Measurements from ENCODE around the gene SNX10.

Gene SNX10

DNA sequence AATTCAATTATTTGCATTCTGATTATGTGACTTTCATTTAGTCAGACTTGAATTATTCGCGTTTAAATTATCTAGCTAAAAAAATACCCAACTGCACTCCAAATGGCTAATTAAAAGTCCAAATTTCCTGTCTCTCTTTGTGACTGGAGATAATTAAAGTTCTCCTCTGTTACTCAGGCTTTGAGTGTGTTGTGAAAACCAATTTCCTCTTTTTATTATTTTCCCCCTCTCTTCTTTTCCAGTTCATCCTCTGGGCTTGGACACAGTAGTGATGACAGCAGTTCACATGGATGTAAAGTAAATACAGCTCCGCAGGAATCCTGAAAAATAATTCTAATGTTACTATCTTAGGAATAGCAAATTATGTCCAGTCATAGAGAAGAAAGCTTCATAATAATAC, 80.6 kb downstream of the SNX10 start:
- DNase-seq = no peak

DNA sequence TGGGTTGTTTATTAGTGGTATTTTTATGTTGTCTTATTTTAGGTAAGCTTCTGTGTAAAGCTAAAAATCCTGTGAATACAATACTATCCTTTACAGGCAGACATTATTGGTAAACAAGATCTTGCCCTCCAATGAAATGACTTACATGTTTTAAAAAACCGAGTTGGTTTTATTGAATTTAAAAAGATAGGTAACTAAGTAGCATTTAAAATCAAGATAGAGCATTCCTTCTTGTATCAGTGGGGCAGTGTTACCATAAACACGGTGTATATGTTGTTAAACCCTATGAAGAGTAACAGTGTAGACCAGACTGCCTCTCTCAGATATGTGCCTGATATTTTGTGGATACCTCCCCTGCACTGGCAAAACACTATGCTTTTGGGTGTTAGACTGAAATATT, 81.0 kb downstream of the SNX10 start:
- DNase-seq = no peak

DNA sequence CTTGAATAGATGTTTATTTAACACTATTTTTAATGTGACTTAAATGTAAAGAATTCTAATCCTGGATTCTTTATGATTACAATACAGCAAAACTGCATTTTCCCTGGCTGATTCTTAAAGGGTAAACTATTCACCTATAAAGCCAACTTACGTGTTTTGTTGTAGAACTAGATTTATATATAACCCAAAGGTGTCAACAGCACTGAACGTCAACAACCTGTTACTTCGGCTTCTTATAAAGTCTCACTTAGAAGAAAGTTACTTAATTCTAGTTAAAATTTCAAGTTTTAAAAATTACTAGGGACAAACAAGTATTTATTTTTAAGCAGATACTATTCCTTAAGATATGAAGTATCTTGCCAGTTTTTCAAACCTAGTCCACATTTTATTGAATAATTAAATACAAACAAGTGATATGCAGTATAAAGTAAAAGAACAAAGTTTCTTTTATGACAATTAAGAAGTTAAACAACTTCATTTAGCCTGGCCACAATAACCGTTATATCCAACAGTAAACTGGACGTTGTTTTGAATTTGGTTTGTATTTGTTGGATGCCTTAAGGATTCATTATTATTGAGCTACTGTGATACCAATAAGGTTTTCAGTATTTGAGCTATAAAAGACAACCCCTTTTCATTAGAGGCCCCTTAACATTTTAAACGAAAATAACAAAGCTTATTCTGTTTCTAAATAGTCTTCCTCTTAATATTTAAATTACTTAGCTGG, 83.1 kb downstream of the SNX10 start:
- DNase-seq = no peak

DNA sequence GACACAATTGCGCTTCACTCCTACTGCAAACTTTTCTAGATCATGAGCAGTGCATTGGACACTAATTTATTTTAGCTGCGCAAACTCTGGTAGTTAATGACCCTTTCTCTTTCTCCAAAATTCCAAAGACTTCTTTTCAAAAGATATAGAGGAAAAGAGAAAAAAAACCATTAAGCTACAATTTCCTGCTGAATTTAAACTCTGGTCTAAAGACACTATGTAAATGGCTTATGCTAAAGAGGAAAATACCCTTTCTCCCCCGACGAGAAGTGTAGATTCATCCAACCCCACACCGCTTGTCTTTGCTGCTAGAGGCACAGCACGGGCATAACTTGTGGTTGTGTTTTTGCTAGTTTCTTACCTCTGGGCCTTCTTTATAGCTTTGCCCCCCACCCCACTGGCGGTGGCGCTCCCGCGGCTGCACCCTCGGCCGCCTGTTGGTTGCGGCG, 84.1 kb downstream of the SNX10 start:
- peak; percentile 68 for DNase-seq

DNA sequence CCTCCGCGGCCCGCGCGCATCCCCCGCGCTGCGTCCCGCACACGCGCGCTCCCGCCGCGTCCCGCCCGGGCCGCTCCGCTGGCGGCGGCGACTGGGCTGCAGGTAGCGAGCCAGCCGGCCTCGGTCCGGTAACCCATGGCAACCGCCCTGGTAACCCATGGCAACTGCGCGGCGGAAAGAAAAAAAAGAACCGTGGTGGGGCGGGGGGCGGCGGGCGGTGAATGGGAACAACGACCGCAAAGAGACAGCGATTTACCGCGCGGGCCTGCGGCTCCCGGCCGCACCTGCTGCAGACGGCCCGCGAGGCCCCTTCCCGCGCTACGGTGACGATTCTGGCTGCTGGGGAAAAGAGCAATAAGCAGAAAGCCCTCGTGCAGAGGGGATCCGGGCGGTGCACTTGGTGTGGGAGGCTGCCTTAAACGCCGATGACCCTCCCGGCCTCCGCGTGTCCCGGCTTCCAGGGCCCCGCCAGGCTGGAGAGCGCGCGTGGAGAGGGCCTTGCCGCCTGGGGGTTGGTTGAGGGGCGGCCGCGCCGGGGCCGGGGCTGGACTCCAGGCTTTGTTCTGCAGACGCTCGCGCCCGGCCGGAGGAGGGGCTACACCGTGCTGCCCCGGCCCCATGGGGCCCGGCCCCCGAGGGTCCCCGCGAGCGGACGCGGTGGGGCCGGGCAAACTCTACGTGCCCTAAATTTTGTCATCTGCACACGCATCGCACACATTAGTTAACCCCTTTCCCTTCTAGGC, 84.7 kb downstream of the SNX10 start:
- peak; percentile 62 for DNase-seq

DNA sequence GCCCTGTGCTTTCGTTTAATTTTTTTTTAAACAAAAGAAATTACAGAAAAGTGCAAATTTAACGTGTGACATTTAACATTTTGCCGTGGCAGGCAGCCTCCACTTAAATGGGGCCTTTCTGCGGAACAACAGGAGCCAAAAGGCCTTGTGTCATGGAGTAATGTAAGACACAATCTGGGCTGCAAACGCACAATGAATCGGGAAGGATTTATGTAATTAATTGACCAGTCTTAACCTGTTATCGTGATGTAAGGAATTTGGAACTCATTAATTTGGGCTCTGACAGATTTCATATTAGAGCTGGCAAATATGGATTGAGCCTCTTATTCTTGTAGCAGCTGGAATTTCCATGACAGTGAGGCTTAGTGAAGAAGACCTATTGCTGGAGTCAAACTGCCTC, 86.4 kb downstream of the SNX10 start:
- DNase-seq = no peak

DNA sequence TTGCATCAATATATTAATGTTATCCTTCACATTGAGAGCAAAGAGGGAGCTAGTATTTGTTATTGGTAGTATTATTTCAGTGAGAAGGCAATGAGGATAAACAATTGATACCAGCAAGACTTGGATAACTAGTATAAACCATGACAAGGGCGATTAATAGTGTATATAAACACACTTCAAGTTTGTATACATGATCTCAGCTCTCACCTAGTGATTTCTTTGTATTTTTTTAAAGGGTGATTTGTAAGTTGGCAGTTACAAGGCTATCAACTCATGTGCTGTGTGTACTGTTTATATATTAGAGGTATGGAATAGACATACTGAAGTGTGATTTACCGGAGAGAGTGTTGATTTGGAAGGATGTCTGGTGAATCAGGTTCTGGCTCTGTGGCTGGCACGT, 88.0 kb downstream of the SNX10 start:
- no peak for DNase-seq

DNA sequence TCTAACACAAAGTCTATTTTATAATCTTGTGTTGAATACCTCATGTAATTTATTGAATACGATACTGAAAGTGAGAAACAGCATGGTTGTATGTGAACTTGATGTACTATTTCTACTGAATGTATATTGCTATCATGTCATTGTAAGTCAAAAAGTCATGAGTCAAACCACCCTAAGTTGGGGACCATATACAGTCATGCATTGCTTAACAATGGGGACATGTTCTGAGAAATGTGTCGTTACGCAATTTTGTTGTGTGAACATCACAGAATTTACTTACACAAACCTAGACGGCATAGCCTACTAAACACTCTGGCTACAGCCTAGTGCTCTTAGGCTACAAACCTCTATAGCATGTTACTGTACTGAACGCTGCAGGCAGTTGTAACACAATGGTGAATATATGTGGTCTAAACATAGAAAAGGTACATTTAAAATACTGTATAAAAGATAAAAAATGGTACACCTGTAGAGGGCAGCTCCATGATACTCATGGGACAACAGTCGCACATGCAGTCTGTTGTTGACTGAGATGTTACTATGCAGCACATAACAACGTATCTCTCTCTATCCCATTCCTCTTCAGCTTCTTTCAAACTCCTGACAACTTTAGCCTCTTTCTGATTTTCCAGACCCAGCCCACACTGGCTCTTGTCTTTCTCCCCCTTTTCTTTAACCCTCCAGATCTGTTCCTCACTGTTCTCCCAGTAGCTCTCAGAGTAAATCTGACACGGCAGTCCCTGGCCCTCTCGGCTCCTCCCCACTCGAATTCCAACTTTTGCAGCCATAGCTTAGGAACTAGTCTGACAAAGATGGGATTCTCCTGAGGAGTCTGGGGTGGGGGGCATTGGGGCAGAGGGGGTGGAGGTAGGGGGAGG, 90.1 kb downstream of the SNX10 start:
- DNase-seq = peak; percentile 52

DNA sequence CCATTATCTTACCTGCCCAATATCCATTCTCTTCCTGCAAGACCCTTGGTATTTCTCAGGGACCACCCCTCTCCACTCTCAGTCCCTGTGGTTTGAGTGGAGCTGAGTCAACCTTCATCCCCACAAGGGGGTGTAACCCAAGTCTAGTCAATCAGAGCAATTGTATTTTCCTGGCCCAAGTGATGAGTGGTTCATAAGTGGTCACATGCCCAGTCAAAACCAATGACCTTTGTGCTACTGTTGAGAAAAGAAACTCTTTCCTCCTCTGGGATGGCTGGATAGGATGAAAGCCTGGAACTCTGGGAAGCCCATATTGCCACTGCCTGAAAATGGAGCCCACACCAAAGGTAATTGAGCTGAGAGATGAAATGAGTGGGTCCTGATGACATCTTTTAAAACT, 93.6 kb downstream of the SNX10 start:
- DNase-seq = no peak

DNA sequence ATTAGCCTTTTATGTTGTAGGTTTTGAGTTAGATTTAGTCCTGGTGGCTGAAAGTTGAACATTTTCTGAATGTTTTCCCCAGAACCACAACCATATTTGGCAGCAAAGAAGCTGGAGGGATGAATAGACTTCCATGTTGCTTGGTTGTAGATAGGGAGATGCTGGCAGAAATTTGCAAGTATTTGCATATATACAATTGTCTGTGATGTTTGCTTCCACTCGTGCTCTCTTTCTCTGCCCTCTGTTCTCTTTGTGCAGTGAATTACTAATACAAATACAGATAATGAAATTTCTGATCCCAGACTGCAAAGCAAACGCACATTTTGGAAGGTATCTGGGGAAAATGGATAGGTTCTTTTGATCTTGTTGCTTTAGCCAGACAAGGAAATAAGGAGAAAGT, 96.1 kb downstream of the SNX10 start:
- DNase-seq = no peak

DNA sequence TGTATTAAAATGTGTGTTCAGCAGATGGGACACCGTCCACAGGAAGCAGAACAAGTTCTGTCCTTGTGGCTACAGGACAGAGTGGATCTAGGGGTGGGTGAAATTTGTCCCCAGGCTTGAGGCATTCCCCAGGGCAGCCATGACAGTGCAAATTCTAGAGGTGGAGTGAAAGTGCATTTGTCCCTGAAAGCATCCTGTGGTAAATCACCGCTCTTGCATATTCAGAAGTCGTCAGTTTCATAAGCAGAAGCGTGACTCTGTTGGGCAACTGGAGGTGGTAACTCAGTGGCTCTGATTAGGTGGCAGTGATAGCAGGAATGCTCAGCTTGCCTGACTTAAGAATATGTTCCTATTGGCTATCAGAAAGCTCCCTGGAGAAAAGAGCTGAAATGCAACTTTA, 96.6 kb downstream of the SNX10 start:
- no peak for DNase-seq

DNA sequence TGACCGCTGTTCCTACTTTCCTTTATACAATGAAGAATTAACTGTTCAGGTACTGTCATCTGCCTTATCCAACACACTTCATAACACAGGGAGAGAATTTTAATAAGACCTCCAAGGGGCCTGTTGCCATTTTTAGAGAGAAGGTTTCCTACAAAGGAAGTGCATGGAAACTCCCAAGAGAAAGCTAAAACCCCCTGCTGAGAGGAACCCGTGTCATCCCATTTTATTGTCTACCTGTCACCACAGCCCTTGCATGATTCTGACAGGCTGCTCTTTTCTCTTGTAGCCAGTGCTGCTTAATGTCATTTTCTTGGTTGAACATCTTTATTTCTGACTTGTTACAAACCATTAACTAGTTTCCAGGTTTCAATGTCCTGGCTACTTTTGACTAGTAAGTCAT, 98.4 kb downstream of the SNX10 start:
- DNase-seq = no peak

DNA sequence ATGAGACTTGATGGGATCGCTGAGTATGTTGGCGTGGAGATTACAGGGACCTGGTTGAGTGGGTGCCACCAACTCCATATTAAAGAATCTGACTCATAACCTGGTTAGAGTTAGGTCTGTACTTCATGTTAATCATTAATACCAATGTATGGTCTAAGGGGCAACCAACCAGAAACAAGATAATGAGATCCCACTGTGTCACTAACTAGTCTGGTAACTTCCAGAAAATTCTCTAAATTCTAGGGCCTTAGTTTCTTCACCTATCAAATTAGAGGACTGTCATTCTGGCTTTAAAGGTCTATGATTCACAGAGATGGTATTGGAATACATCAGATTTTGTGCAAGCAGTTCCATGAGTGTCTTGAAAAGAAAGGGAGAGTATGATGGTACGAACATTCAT, 102.2 kb downstream of the SNX10 start:
- DNase-seq = no peak

DNA sequence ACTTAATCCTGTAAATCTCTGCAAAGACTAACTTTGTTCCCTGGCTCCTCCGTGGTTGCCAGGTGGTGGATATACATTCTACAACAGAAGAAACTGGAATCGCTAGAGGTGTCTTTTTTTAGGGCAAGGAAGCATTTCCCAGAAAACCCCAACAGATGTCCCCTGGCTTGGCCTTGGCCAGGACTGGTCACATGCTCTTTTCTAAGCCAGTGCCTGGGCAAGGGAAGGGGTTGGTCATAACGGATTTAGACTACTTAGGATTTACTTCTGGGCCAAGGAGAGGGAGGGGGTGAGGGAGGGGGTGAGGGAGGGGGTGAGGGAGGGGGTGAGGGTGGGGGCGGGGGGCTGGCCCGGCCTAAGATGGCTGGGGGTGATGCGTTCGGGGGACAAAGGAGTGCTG, 105.7 kb downstream of the SNX10 start:
- no peak for DNase-seq

DNA sequence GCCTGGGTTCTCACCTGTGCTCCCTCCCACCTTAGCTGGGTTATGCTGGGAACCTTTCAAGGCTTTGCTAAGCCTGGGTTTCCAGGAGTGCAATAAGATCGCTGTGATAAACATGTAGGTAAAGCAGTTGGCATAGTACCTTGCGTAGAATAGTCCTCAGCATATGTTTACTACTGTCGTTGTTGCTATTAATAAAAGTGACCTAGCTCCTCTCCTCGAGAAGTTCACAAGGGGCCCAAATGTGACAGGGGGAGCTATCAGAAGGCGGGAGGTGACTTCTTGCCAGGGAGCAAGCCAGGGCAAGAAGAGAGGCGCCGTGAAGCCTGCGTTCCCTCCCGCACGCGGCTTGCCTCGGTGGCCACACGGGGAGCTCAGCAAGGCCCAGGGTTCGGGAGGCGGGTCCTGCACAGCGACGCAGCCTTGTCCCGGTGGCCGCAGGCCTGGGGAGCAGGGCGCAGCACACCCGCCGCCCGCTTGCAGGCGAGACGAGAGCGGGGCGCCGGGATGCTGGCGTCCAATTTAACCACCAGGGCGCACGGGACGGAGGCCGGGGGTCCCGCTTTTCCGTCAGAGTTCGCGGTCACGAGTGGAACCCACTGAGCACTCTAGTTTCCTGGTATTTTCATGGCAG, 106.2 kb downstream of the SNX10 start:
- DNase-seq = peak; percentile 55

DNA sequence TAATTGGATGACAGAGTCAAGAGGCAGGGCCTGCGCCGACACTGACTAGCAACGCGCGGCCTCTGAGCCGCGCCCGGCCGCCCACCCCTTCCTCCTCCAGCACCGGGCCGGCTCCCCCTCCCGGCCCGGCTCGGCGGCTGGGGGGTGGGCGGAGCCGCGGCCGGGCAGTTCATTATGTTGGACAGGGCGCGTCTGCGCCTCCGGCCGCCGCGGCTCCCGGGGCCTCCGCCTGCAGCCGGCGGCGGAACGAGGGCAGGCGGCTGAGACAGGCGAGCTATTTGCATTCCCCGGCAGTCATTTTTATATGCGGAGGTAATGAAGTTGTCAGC, 106.7 kb downstream of the SNX10 start:
- peak; percentile 71 for DNase-seq

DNA sequence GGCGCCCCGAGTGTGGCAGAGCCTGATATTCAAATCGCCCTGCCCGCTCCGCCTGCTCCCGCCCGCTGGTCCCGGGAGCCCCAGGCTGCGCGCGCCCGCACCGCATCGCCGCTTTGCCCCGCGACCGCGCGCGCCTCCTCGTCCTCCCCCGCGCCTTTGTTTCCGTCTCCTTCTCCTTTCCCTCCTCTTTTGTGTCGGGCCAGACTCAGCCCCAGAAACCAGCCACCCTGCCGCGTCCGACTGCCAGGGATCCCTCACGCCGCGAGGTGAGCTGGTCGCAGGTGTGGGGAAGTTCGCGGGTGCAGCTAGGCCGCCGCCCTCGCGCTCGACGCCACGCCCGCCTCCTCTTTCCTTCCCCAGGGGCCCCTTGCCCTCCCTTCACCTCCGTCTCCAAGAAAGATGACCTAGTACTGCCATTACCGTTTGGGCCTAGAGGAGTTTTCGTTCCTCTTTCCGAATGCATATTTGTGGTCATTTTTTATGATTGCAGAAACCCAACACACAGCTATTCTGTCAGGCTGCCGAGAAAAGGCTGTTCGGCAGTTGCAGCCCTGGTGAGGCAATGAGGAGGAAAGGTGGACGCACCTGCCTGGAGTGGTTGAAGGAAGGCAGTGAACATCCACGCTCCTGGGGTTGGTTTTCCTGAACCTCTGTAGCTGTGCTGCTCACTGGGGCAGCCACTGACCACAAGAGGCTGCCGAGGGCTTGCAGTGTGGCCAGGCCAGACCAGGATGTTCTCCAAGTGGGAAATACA, 107.3 kb downstream of the SNX10 start:
- DNase-seq = peak; percentile 61

DNA sequence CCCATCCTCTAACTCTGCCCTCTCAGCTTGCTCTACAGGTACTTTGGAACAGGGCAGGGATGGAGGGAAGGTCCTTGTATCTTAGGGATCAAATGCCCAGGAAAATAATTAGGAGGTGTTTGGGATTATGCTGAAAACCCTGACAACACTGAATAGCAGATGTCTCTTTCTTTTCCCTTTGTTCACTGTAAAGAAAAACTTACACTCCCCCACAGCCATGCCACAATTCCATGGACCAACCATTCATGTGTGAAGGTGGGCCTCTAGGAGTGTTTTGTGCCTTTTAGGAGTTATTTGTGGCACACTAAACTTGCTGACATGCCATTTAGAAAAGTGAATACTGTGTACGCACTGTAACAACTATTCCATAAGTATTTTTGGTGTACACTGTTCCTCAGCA, 108.1 kb downstream of the SNX10 start:
- DNase-seq = no peak

DNA sequence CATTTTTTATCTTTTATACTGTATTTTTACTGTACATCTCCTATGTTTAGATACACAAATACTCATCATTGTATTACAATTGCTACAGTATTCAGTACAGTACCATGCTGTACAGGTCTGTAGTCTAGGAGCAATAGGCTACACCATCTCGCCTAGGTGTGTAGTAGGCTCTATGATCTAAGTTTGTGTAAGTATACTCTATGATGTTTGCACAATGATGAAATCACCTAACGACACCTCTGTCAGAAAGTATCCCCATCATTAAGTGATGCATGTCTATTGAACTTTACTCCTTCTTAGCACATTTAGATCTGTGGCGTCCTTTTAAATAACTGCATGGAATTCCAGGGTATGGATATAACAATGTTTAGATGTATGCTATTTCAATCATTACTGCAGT, 112.0 kb downstream of the SNX10 start:
- DNase-seq = no peak

DNA sequence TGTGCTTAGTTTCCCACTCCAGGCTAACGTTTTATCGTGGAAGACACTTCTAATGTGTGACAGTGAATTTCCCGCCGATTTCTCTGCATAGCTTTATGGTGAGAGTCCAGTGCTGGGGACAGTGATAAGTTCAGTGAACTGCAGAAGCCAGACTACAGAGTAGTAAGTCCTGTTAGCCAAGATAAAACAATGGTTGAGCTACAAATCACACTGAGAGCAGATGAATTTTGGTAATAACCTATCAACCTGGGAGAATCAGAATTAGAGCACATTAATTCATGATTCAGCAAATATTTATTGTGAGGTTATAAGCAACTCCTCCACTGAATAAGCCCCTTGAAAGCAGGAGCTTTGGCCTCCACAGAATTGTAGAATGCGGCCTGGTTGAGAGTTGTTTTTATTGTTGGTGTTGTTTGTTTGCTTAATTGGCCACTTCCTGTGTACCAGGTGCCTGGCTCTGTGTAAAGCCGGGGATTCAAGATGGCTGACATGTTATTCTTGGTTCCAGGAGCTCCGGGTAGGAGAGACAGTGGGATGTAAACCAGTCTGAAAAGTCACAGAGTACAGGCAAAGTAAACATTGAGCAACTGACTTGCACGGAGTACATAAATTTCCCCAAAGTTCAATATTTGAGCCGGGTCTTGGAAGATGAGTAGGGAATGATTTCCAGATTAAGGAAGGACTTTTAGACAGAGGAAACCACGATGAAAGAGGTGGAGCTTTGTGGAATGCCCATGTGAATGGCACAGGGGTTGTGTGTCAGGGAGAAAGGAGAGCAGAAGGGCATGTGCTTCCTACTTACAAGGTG, 112.7 kb downstream of the SNX10 start:
- DNase-seq = peak; percentile 9

DNA sequence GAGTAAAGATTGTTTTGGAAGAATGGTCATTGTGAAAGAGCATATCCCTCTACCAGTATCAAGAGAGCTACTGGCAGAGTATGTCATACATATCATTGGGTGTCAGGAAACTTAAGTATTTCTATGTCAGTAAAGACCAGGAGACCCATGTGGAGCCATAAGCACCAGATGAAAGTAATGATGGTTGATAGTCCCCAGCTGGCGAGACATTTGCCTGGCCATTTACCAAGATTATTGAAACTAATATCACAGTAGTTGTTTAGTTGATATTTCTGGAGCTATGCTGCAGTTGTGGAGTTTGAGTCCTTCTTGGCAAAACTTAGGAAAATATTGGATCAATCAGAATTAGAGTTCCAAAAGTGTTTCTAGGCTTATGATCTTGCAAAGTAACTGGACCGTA, 114.8 kb downstream of the SNX10 start:
- no peak for DNase-seq
